HepG2 (cell line): Measurements from ENCODE around the gene YIF1A. TPM values are rescaled to one million over a fixed set of nuclear protein-coding genes. Genes with fewer than 3 reads are reported as not detected.

Experiments used
- ATRX ChIP-seq: sonication (generic); formaldehyde crosslinking; IDR thresholded peaks from 2 replicates; pipeline ENCODE4 v1.4.0; 2020; ENCODE audit warnings: missing genetic modification reagents, borderline replicate concordance
- GTF3A ChIP-seq: sonication (generic); formaldehyde crosslinking; conservative IDR thresholded peaks from 2 replicates; pipeline ENCODE4 v1.4.0; 2020; ENCODE audit warnings: mild to moderate bottlenecking, missing genetic modification reagents
- HHEX ChIP-seq: IDR thresholded peaks from 2 replicates; pipeline ENCODE4 v1.6.1; 2016; ENCODE audit warnings: control low read depth
- HMGA1 ChIP-seq: sonication (generic); formaldehyde crosslinking; conservative IDR thresholded peaks from 2 replicates; pipeline ENCODE4 v1.4.0; 2020; ENCODE audit warnings: missing genetic modification reagents
- HOXD1 ChIP-seq: sonication (generic); formaldehyde crosslinking; IDR thresholded peaks from 2 replicates; pipeline ENCODE4 v1.5.0; 2020; ENCODE audit warnings: missing genetic modification reagents
- KLF11 ChIP-seq: IDR thresholded peaks from 2 replicates; pipeline ENCODE4 v1.6.1; 2016; ENCODE audit warnings: missing compliant biosample characterization
- KLF15 ChIP-seq: sonication (generic); formaldehyde crosslinking; IDR thresholded peaks from 2 replicates; pipeline ENCODE4 v1.8.1; 2023; ENCODE audit warnings: borderline replicate concordance, mild to moderate bottlenecking, inconsistent platforms, missing genetic modification reagents, mixed read lengths
- NFIC ChIP-seq: IDR thresholded peaks from 2 replicates; pipeline ENCODE4 v1.6.1; 2012; ENCODE audit warnings: mild to moderate bottlenecking, low read length, inconsistent platforms
- NFKB2 ChIP-seq: sonication (generic); formaldehyde crosslinking; IDR thresholded peaks from 2 replicates; pipeline ENCODE4 v1.4.0; 2020; ENCODE audit warnings: missing genetic modification reagents, borderline replicate concordance
- RFX1 ChIP-seq: fragments of 450-650 bp; IDR thresholded peaks from 2 replicates; pipeline ENCODE4 v1.6.1; 2017
- SMC3 ChIP-seq: IDR thresholded peaks from 2 replicates; pipeline ENCODE4 v1.6.1; 2011; ENCODE audit warnings: low read length, improper control_type of control experiment
- SOX5 ChIP-seq: IDR thresholded peaks from 2 replicates; pipeline ENCODE4 v1.6.1; 2016; ENCODE audit warnings: borderline replicate concordance
- YEATS4 ChIP-seq: sonication (generic); formaldehyde crosslinking; IDR thresholded peaks from 2 replicates; pipeline ENCODE4 v1.4.0; 2020; ENCODE audit warnings: missing genetic modification reagents, borderline replicate concordance
- ZFAT ChIP-seq: sonication (generic); formaldehyde crosslinking; conservative IDR thresholded peaks from 2 replicates; pipeline ENCODE4 v1.8.1; 2023; ENCODE audit warnings: missing genetic modification reagents, inconsistent platforms
- ZFP36L2 ChIP-seq: sonication (generic); formaldehyde crosslinking; IDR thresholded peaks from 2 replicates; pipeline ENCODE4 v1.4.0; 2020; ENCODE audit warnings: missing genetic modification reagents
- ZFP41 ChIP-seq: sonication (generic); formaldehyde crosslinking; IDR thresholded peaks from 2 replicates; pipeline ENCODE4 v1.4.0; 2020; ENCODE audit warnings: mild to moderate bottlenecking, missing genetic modification reagents, borderline replicate concordance
- ZMAT3 ChIP-seq: sonication (generic); formaldehyde crosslinking; conservative IDR thresholded peaks from 2 replicates; pipeline ENCODE4 v1.7.0; 2021; ENCODE audit warnings: missing genetic modification reagents
- ZNF160 ChIP-seq: sonication (generic); formaldehyde crosslinking; IDR thresholded peaks from 2 replicates; pipeline ENCODE4 v1.8.0; 2022; ENCODE audit warnings: mild to moderate bottlenecking, inconsistent platforms, missing genetic modification reagents
- ZNF576 ChIP-seq: sonication (generic); formaldehyde crosslinking; IDR thresholded peaks from 2 replicates; pipeline ENCODE4 v1.4.0; 2020; ENCODE audit warnings: mild to moderate bottlenecking, missing genetic modification reagents
- ZNF607 ChIP-seq: sonication (generic); formaldehyde crosslinking; IDR thresholded peaks from 2 replicates; pipeline ENCODE4 v1.5.1; 2020; ENCODE audit warnings: missing genetic modification reagents, mild to moderate bottlenecking, borderline replicate concordance
- ZNF746 ChIP-seq: sonication (generic); formaldehyde crosslinking; IDR thresholded peaks from 2 replicates; pipeline ENCODE4 v1.8.0; 2022; ENCODE audit warnings: mild to moderate bottlenecking, missing genetic modification reagents
- polyA plus RNA-seq, 8 experiments: library from polyadenylated mRNA; depleted of rRNA in 3 of 8; stranded (reverse) in 7 of 8; unstranded in 1 of 8; fragments of >200 nt; fragmentation: Illumina TruSeq in 4 of 8; extraction: Trizol in 4 of 8; gene quantifications; 2 replicates each; pipeline versions ENCODE4 v1.2.1 to v1.2.3, GENCODE V29; 2011 to 2016; ENCODE audit warnings: low read depth in 4 of 8, missing spikeins in 1 of 8, mixed read lengths in 1 of 8; ENCODE audit not compliant: insufficient read depth in 1 of 8
- total RNA-seq, 5 experiments: library from RNA; depleted of rRNA; stranded (reverse); fragments of >200 nt; fragmentation: Illumina TruSeq; extraction: Trizol; gene quantifications; 2 replicates each; pipeline ENCODE4 v1.2.3, GENCODE V29; 2016; ENCODE audit warnings: low read depth in 1 of 5
- TF ChIP-seq, protein P1 (sequence below), 2 experiments: sonication (generic) in 1 of 2; formaldehyde crosslinking in 1 of 2; IDR thresholded peaks; 2 replicates each; pipeline versions ENCODE4 v1.5.1 to v1.6.1; 2011 to 2020; ENCODE audit warnings: borderline replicate concordance in 1 of 2, low read depth in 1 of 2, low read length in 1 of 2, mild to moderate bottlenecking in 1 of 2, missing genetic modification reagents in 1 of 2, moderate library complexity in 1 of 2

Gene YIF1A
- total and polyA plus RNA-seq, 2 of the 13 experiments (the other 11 are each of a cell fraction or from before 2014, with no cell fraction given), result 133 to 145 TPM

DNA sequence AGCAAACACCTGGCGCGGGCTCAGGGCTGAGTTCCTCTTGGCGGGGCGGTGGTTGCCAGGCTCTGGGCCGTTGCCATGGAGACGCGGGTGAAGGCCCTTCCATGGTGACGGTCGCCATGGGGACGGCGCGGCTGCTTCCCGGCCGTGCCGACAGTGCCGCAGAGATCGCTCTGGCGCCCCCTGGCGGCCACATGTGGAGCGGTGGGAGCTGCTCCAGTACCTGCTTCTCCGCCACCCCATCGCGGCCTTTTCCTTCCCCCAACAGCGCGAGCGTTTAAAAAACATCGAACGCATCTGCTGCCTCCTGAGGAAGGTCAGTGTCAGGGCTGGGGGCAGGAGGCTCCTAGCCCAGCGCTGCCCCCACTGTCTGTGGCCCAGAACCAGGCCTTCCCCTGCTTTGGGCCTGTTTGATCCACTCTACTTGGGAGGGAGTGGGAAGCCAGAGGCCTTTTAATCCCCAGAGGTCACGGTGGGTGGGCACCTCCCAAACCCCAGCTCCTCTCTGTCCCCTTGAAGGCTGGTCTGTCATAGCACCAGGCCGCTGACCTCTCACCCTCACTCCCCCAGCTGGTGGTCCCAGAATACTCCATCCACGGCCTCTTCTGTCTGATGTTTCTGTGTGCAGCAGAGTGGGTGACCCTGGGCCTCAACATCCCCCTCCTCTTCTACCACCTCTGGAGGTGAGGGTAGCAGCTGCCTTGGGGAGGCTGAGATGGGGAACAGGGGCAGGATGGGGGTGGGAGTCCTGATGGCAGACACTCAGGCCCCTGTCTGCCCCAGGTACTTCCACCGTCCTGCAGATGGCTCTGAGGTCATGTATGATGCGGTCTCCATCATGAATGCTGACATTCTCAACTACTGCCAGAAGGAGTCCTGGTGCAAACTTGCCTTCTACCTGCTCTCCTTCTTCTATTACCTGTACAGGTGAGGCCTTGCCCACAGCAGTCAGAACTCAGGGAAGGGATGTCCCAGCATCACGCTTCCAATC lies 6.2 kb downstream of the YIF1A start (continued):
- TF ChIP-seq SMC3 (peak; percentile 31; the same call in 1 of the 2 replicates), KLF15 (CRISPR knock-in tag) (no peak), HMGA1 (no peak), NFIC (no peak), HOXD1 (CRISPR knock-in tag) (no peak), ZNF160 (0 out of 2 replicates have a peak, but pooled peaks have one; percentile 26), ZFP36L2 (CRISPR knock-in tag) (no peak), NFKB2 (peak; percentile 46; the same call in 1 of the 2 replicates), ZNF607 (0 out of 2 replicates have a peak, but pooled peaks have one; percentile 54), ZNF576 (CRISPR knock-in tag) (no peak), ATRX (CRISPR knock-in tag) (no peak), KLF11 (CRISPR knock-in tag) (no peak), ZFAT (CRISPR knock-in tag) (no peak), YEATS4 (CRISPR knock-in tag) (0 out of 2 replicates have a peak, but pooled peaks have one; percentile 8), SOX5 (CRISPR knock-in tag) (no peak), ZFP41 (CRISPR knock-in tag) (no peak), ZMAT3 (CRISPR knock-in tag) (0 out of 2 replicates have a peak, but pooled peaks have one; percentile 2), ZNF746 (CRISPR knock-in tag) (no peak), GTF3A (CRISPR knock-in tag) (no peak), HHEX (no peak), RFX1 (peak; percentile 100)
- TF ChIP-seq, protein P1, sequence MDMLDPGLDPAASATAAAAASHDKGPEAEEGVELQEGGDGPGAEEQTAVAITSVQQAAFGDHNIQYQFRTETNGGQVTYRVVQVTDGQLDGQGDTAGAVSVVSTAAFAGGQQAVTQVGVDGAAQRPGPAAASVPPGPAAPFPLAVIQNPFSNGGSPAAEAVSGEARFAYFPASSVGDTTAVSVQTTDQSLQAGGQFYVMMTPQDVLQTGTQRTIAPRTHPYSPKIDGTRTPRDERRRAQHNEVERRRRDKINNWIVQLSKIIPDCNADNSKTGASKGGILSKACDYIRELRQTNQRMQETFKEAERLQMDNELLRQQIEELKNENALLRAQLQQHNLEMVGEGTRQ (IDR thresholded peaks at IDR 0.05; ENCODE audit: low read depth, low read length), result no peak
- TF ChIP-seq, protein P1 (CRISPR knock-in tag; IDR thresholded peaks at IDR 0.05; ENCODE audit: borderline replicate concordance), result no peak
